SU-DHL-6 (cell line): ENCODE data around the gene PTPRN2.
"Not testable (repeated sequence)": the region's sequence is repeated elsewhere in the genome, so short reads cannot be mapped to it uniquely, and the experiment has no call there.

Experiments
- H2AFZ ChIP-seq: fragments of 200-600 bp; sonication (generic); 2 replicates; pipeline ENCODE4 v1.6.1; 2014; ENCODE audit warnings: low read depth, mild to moderate bottlenecking, moderate library complexity, mixed read lengths, antibody characterized with exemption, low read length; ENCODE audit not compliant: severe bottlenecking
- H3F3A ChIP-seq: fragments of 200-600 bp; shearing (Covaris generic); 2 replicates; pipeline ENCODE4 v1.6.0; 2016; ENCODE audit warnings: antibody characterized with exemption, mild to moderate bottlenecking; ENCODE audit not compliant: insufficient read depth
- H3K27ac ChIP-seq: fragments of 200-600 bp; sonication (generic); 2 replicates; pipeline ENCODE4 v1.5.1; 2016; ENCODE audit warnings: low read depth, mild to moderate bottlenecking, low read length, moderate library complexity, mixed read lengths
- H3K27me3 ChIP-seq: fragments of 200-600 bp; sonication (generic), shearing (Covaris generic); 2 replicates; pipeline ENCODE4 v1.6.0; 2014; ENCODE audit warnings: mild to moderate bottlenecking, low read length
- H3K36me3 ChIP-seq: fragments of 200-600 bp; sonication (generic); 2 replicates; pipeline ENCODE4 v1.6.1; 2014; ENCODE audit warnings: mild to moderate bottlenecking, low read length, mixed read lengths
- H3K4me2 ChIP-seq: fragments of 300-600, 200-600 bp; shearing (Covaris generic), sonication (generic); 2 replicates; pipeline ENCODE4 v1.6.0; 2014; ENCODE audit warnings: low read length, low read depth, mild to moderate bottlenecking; ENCODE audit not compliant: poor library complexity, severe bottlenecking
- H3K4me3 ChIP-seq: fragments of 200-600 bp; sonication (generic); 2 replicates; pipeline ENCODE4 v1.5.1; 2014; ENCODE audit warnings: antibody characterized with exemption, low read length, mild to moderate bottlenecking, mixed read lengths; ENCODE audit not compliant: insufficient read depth, poor library complexity, severe bottlenecking
- H3K79me2 ChIP-seq: fragments of 200-600 bp; sonication (generic); 2 replicates; pipeline ENCODE4 v1.6.1; 2014; ENCODE audit warnings: mild to moderate bottlenecking, low read length, moderate library complexity; ENCODE audit not compliant: insufficient read depth
- H3K9ac ChIP-seq: fragments of 200-600 bp; sonication (generic); 2 replicates; pipeline ENCODE4 v1.7.0; 2014; ENCODE audit warnings: mild to moderate bottlenecking, low read length
- H3K9me2 ChIP-seq: fragments of 200-600 bp; sonication (generic); replicated peaks from 2 replicates; pipeline ENCODE4 v1.6.1; 2014; ENCODE audit warnings: low read length; ENCODE audit not compliant: insufficient read depth
- H3K9me3 ChIP-seq: fragments of 200-600 bp; sonication (generic); 2 replicates; pipeline ENCODE4 v1.6.1; 2014; ENCODE audit warnings: low read length, mixed read lengths; ENCODE audit not compliant: insufficient read depth
- H4K20me1 ChIP-seq: fragments of 200-600 bp; sonication (generic); 2 replicates; pipeline ENCODE4 v1.6.1; 2014; ENCODE audit warnings: low read depth, mild to moderate bottlenecking, antibody characterized with exemption, low read length, moderate library complexity, mixed read lengths
- CTCF ChIP-seq: fragments of 200-600 bp; sonication (generic); IDR thresholded peaks from one replicate; pipeline ENCODE4 v1.5.1; 2017; ENCODE audit warnings: antibody characterized with exemption, mild to moderate bottlenecking, low read length, moderate library complexity; ENCODE audit not compliant: insufficient read depth, poor library complexity, severe bottlenecking
- EZH2phosphoT487 ChIP-seq: fragments of 200-600 bp; sonication (generic), shearing (Covaris generic); conservative IDR thresholded peaks from 2 replicates; pipeline ENCODE4 v1.6.1; 2018; ENCODE audit warnings: mild to moderate bottlenecking, antibody characterized with exemption, low read length, moderate library complexity, mixed read lengths

The PTPRN2 gene

GRCh38 chr7:158524749-158525635 is 62.6 kb downstream of the PTPRN2 start:
- no peaks in the 10 kb centered on the region for H3K27me3 ChIP-seq

GRCh38 chr7:158524286-158524685 is 63.3 kb downstream of the PTPRN2 start:
- not testable (repeated sequence) for H3K27ac ChIP-seq, H3K4me3 ChIP-seq, H3K9me3 ChIP-seq, H3K9me2 ChIP-seq, H3K79me2 ChIP-seq, H4K20me1 ChIP-seq, H3K27me3 ChIP-seq, H3F3A ChIP-seq, H3K36me3 ChIP-seq, H3K9ac ChIP-seq, H2AFZ ChIP-seq, H3K4me2 ChIP-seq

More at GRCh38 chr7:158524749-158525635, 62.6 kb downstream of the PTPRN2 start:
- Histone ChIP-seq H3K9me3 (peaks cover 9% of the 10 kb centered on the region; the same call in 1 of the 2 replicates), H3K4me2 (no peak overlapping the region), H3K27ac (no peak overlapping the region), H3K9ac (no peak overlapping the region), H3K4me3 (no peak overlapping the region), H3K9me2 (no peaks in the 10 kb centered on the region), H4K20me1 (no peaks in the 10 kb centered on the region), H3K79me2 (no peaks in the 10 kb centered on the region), H3F3A (no peaks in the 10 kb centered on the region), H2AFZ (no peak overlapping the region), H3K36me3 (no peaks in the 10 kb centered on the region)
- no peak for TF ChIP-seq EZH2phosphoT487
- TF ChIP-seq CTCF, result no peak

- not testable (repeated sequence) for H3K27ac ChIP-seq, H4K20me1 ChIP-seq, H3K36me3 ChIP-seq, H3K27me3 ChIP-seq, H3F3A ChIP-seq, H2AFZ ChIP-seq, H3K79me2 ChIP-seq, H3K4me3 ChIP-seq, H3K9me2 ChIP-seq, H3K4me2 ChIP-seq, H3K9me3 ChIP-seq, H3K9ac ChIP-seq
Observed at GRCh38 chr7:158523877-158524276, 63.7 kb downstream of the PTPRN2 start.

- H3K9me3 ChIP-seq, H3K27ac ChIP-seq, H3K9me2 ChIP-seq, H3K36me3 ChIP-seq, H4K20me1 ChIP-seq, H3K27me3 ChIP-seq, H3F3A ChIP-seq, H3K9ac ChIP-seq, H3K4me2 ChIP-seq, H2AFZ ChIP-seq, H3K79me2 ChIP-seq, H3K4me3 ChIP-seq: not testable (repeated sequence)
Observed at GRCh38 chr7:158523165-158523856, 64.3 kb downstream of the PTPRN2 start.

- not testable (repeated sequence) for H3K9me2 ChIP-seq, H2AFZ ChIP-seq, H3K27me3 ChIP-seq, H4K20me1 ChIP-seq, H3K79me2 ChIP-seq, H3K4me2 ChIP-seq, H3K4me3 ChIP-seq, H3K9ac ChIP-seq, H3F3A ChIP-seq, H3K27ac ChIP-seq, H3K36me3 ChIP-seq, H3K9me3 ChIP-seq
Observed at GRCh38 chr7:158521795-158522194, 65.8 kb downstream of the PTPRN2 start.
